NCI-H2196 treated with DMSO at 0.1 percent for 48 hours (cell line): Measurements from ENCODE around the gene ATOSA.

Experiments used
- DNase-seq: peaks from one replicate; lab custom pipeline; 2025; ENCODE audit not compliant: unreplicated experiment; lab: John Stamatoyannopoulos, UW

The ATOSA gene, protein sequence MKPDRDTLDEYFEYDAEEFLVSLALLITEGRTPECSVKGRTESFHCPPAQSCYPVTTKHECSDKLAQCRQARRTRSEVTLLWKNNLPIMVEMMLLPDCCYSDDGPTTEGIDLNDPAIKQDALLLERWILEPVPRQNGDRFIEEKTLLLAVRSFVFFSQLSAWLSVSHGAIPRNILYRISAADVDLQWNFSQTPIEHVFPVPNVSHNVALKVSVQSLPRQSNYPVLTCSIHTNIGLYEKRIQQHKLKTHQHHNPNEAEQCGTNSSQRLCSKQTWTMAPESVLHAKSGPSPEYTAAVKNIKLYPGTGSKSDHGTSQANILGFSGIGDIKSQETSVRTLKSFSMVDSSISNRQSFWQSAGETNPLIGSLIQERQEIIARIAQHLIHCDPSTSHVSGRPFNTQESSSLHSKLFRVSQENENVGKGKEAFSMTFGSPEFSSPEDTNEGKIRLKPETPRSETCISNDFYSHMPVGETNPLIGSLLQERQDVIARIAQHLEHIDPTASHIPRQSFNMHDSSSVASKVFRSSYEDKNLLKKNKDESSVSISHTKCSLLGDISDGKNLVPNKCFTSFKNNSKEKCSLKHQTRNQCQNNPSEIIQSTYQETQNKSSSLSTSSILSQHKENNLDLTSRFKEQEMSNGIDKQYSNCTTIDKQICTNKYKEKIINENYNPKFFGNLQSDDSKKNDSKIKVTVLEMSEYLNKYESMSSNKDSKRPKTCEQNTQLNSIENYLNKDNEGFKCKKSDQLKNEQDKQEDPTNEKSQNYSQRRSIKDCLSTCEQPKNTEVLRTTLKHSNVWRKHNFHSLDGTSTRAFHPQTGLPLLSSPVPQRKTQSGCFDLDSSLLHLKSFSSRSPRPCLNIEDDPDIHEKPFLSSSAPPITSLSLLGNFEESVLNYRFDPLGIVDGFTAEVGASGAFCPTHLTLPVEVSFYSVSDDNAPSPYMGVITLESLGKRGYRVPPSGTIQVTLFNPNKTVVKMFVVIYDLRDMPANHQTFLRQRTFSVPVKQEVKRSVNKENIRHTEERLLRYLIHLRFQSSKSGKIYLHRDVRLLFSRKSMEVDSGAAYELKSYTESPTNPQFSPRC

DNA sequence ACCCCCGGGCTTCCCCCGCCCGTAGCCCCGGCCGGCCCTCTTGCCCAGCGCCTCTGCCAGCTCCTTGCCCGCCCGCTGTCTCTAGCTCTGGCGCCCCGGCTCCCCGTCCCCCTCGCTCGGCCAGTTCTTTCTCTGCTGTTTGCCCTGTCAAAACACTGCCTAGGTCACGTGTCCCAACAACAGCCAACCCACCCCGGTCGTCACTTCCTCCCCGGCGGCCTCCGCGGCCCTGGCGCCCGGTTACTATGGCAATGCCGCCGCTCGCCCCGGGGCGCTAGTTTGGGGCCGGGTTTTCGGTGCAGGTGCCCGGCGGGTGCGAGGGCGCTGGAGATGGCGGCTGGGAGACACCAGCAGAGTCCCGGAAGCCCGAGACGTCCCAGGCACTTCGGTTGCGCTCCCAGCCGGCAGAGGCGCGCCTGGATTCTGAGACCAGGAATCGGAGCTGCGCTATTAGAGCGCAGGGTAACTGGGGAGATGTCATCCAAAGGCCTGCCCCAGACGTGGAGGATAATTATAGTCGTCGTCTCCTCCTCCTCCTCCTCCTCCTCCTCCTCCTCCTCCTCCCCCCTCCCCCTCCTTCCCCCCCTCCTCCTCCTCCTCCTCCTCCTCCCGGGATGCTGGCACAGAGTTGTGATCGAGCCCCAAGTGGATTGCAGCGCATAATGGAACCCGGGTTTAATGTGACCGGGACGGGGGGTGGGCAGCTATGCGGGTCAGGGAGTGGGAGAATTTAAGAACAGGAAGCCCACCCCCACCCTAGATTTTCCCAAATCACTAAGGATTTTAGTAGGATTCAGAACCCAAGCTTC, at the start of gene ATOSA:
Gene ATOSA (minus strand): TSS at position 157 of the 809 bp plus-strand sequence. CDS start 1,367 bp downstream, outside the sequence.
- DNase-seq: peak; percentile 63

DNA sequence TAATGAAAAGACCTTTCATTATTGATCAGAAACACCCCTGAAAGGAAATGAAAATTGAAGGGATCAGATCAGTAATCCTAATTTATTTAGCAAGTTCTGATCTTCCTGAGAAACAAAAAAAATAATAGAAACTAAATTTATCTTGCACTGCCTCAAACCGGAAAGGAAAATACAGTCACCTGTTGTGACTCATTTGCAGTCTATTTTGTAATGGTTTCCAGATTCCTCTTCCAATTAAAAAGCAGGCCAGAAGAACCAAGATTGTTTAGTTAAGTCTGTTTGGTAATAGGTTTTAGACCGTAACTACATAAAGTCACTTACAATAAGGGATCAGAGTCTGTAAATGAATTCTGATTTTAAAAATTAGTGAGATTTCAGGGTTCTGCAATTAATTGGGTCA, 49.7 kb upstream of the ATOSA start:
- no peak for DNase-seq

- no peak for DNase-seq
Measured at GRCh38 chr15:52727815-52728214, 48.6 kb upstream of the ATOSA start.

DNA sequence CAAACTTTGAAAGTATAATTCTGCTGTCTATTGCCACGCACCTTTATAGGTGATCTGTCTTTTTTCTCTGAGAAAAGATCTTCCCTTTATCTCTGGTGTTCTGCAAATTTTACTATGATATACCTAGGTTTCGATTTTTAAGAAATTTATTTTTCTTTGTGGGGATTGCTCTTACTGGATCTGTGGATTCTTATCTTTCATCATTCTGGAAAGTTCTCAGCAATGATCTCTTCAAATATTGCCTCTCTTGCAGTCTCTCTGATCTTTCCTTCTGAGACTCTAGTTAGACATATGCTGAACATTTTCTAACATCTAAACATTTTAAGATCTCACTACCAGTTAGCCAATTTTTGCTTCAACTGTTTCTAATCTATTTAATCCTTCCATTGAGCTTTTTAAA, 47.0 kb upstream of the ATOSA start:
- no peak for DNase-seq

- DNase-seq: no peak
Measured at GRCh38 chr15:52718551-52718950, 39.4 kb upstream of the ATOSA start.

- no peak for DNase-seq
Measured at GRCh38 chr15:52717924-52718323, 38.7 kb upstream of the ATOSA start.

DNA sequence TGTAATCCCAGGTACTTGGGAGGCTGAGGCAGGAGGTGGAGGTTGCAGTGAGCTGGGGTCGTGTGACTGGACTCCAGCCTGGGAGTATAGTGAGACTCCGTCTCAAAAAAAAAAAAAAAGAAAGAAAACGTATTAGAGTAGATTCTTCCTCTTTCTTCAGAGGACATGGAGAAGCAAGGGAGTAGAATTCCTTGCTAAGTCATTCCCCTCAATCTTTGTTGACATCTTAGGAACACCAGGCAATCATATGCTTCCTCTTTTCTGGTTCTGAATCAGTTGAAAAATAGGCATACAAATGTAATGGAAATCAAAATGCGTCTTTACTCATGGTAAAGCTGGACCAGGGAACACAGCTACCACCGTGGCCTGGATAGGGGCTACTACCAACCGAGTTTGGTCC, 38.3 kb upstream of the ATOSA start:
- DNase-seq: no peak

GRCh38 chr15:52716536-52716935, 37.3 kb upstream of the ATOSA start:
- no peak for DNase-seq

- DNase-seq: no peak
Measured at GRCh38 chr15:52715411-52715810, 36.2 kb upstream of the ATOSA start.

- DNase-seq: no peak
Measured at GRCh38 chr15:52714968-52715367, 35.8 kb upstream of the ATOSA start.

DNA sequence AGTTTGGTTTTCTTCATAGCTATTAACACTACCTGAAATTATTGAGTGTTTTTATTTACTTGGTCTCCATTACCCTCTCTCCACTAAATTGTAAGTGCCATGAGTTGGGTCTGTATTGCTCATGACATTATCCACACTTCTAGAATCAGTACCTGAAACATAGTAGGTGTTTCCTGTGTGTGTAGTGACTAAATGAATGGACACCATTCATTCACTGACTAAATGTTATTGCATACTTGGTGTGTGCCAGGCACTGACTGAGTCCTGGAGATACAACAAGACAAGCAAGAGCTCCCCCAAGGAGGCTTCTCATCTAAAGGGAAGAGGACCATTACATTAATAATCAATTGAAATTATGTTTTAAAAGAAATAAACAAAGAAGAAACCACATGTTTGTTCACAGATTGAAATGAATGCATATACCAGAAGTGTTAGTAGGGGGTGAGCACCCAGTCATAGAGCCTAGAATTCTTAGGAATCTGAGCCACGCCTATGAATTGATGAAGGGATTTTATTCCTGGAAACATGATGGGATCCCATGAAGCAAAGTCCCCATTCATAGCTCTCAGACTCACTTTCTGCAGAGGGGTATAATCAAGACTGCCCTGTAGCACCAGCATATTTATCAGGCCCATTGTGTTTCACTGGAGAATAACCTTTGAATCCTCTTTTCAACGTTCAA, 31.7 kb upstream of the ATOSA start:
- no peak for DNase-seq

DNA sequence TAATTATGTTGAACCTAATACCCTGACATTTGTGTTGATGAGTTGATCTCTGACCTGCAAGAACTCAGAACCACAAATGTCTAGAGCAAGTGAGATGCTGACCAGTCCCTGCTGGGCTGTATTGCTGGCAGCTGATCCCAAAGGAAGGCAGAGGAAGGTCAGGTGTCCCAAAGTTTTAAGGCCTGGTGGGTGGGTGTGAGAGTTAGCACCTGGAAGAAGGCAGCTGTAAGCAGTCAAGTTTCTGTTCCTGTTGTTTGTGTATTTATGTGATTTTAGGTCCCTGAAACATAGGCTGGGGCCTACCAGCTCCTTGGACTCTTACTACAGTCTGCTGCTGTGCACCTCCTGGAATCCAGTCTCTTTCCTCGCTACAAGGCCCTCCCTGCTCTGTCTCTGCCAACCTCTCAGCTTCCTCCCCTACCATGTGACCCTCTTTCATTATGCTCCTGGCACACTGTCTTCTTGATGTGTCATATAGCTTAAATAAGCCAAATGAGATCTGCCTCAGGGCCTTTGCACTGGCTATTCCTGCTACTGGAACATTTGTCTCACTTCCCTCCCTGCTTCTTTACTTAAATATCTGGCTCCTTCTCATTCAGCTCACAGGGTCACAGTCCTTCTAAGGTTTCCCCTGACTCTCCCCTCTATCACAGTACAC, 31.0 kb upstream of the ATOSA start:
- DNase-seq: no peak

DNA sequence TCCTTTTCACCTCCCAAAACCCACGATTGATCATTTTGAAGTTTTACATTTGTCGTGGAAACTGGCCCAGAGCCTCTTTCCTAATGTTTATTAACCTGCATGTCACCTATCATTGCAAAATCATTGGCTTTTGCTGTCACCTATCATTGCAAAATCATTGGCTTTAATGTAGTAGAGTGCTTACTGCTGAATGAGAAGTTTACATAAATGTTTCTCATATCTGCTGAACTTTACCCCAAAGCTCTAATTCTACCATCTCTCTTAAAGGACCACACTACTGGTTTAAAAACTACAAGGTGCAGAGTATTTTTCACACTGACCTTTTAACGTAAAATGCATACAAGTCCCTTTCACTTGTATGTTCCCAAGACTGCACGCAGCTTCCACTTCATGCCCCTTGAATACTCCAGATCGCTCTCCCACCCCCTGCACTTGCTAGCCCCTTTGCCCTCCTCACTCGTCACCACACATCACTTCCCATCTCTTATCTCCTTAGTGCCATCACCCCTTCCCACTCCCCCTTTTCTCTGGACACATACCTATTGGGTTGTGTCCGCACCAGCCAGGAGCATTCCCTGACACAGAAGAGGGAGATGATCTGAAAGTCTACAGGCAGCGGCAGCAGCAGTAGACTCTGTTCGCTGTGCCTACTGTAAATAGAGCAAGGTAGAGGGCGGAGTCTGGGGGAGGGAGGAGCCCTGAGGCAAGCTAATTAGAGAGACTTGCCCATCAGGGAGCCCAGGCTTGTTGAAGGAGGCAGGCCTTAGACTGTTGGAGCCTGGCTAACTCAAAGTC, 30.2 kb upstream of the ATOSA start:
- no peak for DNase-seq

GRCh38 chr15:52706091-52706490, 26.9 kb upstream of the ATOSA start:
- no peak for DNase-seq

- no peak for DNase-seq
Measured at GRCh38 chr15:52702390-52702789, 23.2 kb upstream of the ATOSA start.

GRCh38 chr15:52699457-52699856, 20.3 kb upstream of the ATOSA start:
- DNase-seq: no peak

DNA sequence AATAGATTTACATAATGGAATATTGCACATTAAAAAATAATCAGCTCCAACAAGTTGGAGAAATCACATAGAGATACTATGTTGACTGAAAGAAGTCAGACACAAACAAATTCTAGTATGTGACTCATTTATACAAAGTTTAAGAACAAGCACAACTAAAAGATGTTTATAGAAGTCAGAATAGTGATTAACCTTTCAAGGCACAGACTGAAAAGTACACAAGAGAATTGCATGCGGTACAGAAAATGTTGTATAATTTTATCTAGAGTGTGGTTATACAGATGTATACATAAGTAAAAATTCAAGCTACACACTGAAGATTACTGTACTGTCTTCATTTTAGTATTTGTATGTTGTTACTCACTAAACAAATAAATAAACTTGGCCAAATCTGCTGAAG, 19.3 kb upstream of the ATOSA start:
- DNase-seq: no peak

DNA sequence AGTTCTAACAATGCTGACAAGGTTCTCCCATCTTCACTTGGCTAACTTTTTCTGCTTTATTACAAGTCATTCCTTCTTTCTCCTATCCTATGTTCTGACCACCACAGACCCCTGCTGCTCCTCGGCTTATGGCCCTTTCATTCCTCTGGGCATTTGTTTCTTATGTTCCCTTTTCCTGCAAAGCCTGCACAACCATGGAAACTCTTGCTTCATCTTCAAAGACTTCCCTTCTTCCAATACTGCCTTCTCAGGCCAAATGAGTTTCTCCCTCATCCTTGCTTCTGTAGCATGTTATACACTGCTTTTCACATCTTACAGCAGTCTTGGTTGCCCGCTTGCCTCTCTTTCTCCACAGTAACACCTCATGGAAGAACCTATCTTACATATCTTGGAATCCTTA, 17.9 kb upstream of the ATOSA start:
- DNase-seq: no peak

GRCh38 chr15:52695154-52695553, 16.0 kb upstream of the ATOSA start:
- DNase-seq: no peak
